GM18526 (cell line): Measurements from ENCODE around the gene IBA57.

Source experiments
- POLR2A ChIP-seq: IDR thresholded peaks from 3 replicates; pipeline ENCODE4 v1.6.1; 2011; ENCODE audit not compliant: insufficient read length; ENCODE audit errors: extremely low read depth

The IBA57 gene

DNA sequence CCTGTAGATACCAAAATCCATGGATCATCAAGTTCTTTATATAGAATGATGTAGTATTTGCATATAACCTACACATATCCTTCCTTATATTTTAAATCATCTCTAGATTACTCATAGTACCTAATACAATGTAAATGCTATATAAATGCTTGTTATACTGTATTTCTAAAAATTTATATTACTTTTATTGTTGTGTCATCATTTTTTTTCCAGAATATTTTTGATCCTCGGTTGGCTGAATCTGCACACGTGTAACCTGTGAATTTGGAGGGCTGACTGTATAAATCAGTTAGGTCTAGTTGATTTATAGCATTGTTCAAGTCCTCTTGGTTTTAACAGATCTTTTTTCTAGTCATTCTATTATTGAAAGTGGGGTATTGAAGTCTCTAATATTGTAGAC is 65.6 kb downstream of the IBA57 start:
- no peak for TF ChIP-seq POLR2A
